HEK293 (cell line): ENCODE data around the gene CNOT9.
"Not testable (repeated sequence)": the region's sequence is repeated elsewhere in the genome, so short reads cannot be mapped to it uniquely, and the experiment has no call there.

Source experiments
- YY1 ChIP-seq: fragments of 450-650 bp; formaldehyde crosslinking; IDR thresholded peaks from 2 replicates; pipeline ENCODE4 v1.5.1; 2018; ENCODE audit warnings: missing biosample characterization, missing genetic modification characterization
- ZNF280D ChIP-seq: fragments of 450-650 bp; formaldehyde crosslinking; IDR thresholded peaks from 2 replicates; pipeline ENCODE4 v1.5.1; 2016; ENCODE audit warnings: missing biosample characterization, missing genetic modification characterization
- ZNF473 ChIP-seq: fragments of 450-650 bp; formaldehyde crosslinking; IDR thresholded peaks from 2 replicates; pipeline ENCODE4 v1.5.1; 2017; ENCODE audit warnings: missing biosample characterization, missing genetic modification characterization
- ZNF580 ChIP-seq: fragments of 450-650 bp; formaldehyde crosslinking; IDR thresholded peaks from 2 replicates; pipeline ENCODE4 v1.5.1; 2016; ENCODE audit warnings: missing biosample characterization, missing genetic modification characterization
- ZNF792 ChIP-seq: fragments of 450-650 bp; formaldehyde crosslinking; IDR thresholded peaks from 2 replicates; pipeline ENCODE4 v1.5.1; 2016; ENCODE audit warnings: missing biosample characterization, missing genetic modification characterization
- TF ChIP-seq, protein P1 (sequence below): fragments of 450-650 bp; formaldehyde crosslinking; optimal IDR thresholded peaks from 2 replicates; pipeline ENCODE3; 2016; ENCODE audit warnings: missing biosample characterization, mild to moderate bottlenecking, missing genetic modification characterization
- TF ChIP-seq, protein P2 (sequence below): fragments of 450-650 bp; formaldehyde crosslinking; IDR thresholded peaks from 2 replicates; pipeline ENCODE4 v1.5.1; 2016; ENCODE audit warnings: missing biosample characterization, missing genetic modification characterization

DNA sequence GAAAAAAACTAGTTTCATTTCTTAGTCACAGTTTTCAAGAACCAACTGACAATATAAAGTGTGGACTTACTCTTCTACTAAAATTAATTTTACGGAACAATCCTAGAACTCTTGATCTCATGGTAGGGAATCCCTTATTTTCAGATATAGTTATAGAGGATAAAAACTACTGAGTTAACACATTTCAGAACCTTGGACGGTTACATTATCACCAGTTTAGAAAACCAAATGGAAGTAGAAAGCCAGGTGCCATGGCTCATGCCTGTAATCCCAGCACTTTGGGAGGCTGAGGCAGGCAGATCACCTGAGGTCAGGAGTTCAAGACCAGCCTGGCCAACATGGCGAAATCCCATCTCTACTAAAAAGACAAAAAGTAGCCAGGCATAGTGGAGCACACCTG is 14.4 kb upstream of the CNOT9 start:
- TF ChIP-seq ZNF792 (tag by site-specific recombination); ZNF580 (tag by site-specific recombination); ZNF473; YY1 (tag by site-specific recombination); ZNF280D: not testable (repeated sequence)
- TF ChIP-seq, protein P1, sequence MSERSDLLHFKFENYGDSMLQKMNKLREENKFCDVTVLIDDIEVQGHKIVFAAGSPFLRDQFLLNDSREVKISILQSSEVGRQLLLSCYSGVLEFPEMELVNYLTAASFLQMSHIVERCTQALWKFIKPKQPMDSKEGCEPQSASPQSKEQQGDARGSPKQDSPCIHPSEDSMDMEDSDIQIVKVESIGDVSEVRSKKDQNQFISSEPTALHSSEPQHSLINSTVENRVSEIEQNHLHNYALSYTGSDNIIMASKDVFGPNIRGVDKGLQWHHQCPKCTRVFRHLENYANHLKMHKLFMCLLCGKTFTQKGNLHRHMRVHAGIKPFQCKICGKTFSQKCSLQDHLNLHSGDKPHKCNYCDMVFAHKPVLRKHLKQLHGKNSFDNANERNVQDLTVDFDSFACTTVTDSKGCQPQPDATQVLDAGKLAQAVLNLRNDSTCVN (tag by site-specific recombination) = not testable (repeated sequence)
- TF ChIP-seq, protein P2, sequence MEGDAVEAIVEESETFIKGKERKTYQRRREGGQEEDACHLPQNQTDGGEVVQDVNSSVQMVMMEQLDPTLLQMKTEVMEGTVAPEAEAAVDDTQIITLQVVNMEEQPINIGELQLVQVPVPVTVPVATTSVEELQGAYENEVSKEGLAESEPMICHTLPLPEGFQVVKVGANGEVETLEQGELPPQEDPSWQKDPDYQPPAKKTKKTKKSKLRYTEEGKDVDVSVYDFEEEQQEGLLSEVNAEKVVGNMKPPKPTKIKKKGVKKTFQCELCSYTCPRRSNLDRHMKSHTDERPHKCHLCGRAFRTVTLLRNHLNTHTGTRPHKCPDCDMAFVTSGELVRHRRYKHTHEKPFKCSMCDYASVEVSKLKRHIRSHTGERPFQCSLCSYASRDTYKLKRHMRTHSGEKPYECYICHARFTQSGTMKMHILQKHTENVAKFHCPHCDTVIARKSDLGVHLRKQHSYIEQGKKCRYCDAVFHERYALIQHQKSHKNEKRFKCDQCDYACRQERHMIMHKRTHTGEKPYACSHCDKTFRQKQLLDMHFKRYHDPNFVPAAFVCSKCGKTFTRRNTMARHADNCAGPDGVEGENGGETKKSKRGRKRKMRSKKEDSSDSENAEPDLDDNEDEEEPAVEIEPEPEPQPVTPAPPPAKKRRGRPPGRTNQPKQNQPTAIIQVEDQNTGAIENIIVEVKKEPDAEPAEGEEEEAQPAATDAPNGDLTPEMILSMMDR (tag by site-specific recombination) = not testable (repeated sequence)
